HCT116 (cell line): ENCODE data around the gene RPLP1. TPM values are rescaled to one million over a fixed set of nuclear protein-coding genes. Genes with fewer than 3 reads are reported as not detected.

Source experiments
- ATAC-seq: fragments of 200-7000 bp; cut with Tn5 transposase; 2 replicates; pipeline ENCODE4 v1.9.1; 2020; ENCODE audit warnings: mild to moderate bottlenecking, moderate library complexity
- BruUV-seq: library from RNA; stranded (reverse); fragments of 400-500 nt; replicated peaks from 2 replicates; lab custom pipeline; 2021; lab: Mats Ljungman, UMichigan
- CTCF ChIA-PET: fragments of 300-600 bp; sonication (Branson Sonifier 250); formaldehyde crosslinking; loops from one replicate; lab custom pipeline; 2021; ENCODE audit warnings: antibody characterized with exemption; lab: Charles Lee
- POLR2A ChIA-PET: fragments of 300-600, 350-600 bp; sonication (Branson Sonifier 250); formaldehyde crosslinking; loops from one replicate; lab custom pipeline; 2021; ENCODE audit warnings: antibody characterized with exemption; lab: Charles Lee
- RAD21 ChIA-PET, 2 experiments: fragments of 300-600 bp; sonication (Branson Sonifier 250); formaldehyde crosslinking; loops; one replicate each; lab custom pipeline; 2023; ENCODE audit warnings: low total read pairs in 2 of 2; ENCODE audit not compliant: uncharacterized antibody in 2 of 2, unreplicated experiment in 2 of 2, low non-redundant PET in 1 of 2; lab: Charles Lee
- DNase-seq: peaks from one replicate; pipeline ENCODE4 v3.0.0-alpha.2; 2010; ENCODE audit warnings: low read depth, low spot score
- H2AFZ ChIP-seq: fragments of 200-600 bp; shearing (Covaris generic), sonication (generic); 2 replicates; pipeline ENCODE4 v1.6.1; 2017; ENCODE audit warnings: low read depth, mixed run types, mixed read lengths, antibody characterized with exemption, low read length; ENCODE audit not compliant: poor library complexity, severe bottlenecking
- H3K27ac ChIP-seq: 2 replicates; pipeline ENCODE4 v1.5.1; 2012; ENCODE audit warnings: low read depth, low read length
- H3K27me3 ChIP-seq: fragments of 200-600 bp; sonication (generic); 2 replicates; pipeline ENCODE4 v1.6.1; 2016; ENCODE audit warnings: mixed run types, low read length, mixed read lengths; ENCODE audit not compliant: insufficient read depth
- H3K36me3 ChIP-seq, 2 experiments: fragments of 200-500 bp in 1 of 2; fragments of 200-600 bp in 1 of 2; sonication (Bioruptor generic) in 1 of 2; sonication (generic) in 1 of 2; 2 replicates each; pipeline versions ENCODE4 v1.5.1 to v1.6.1; 2014 to 2016; ENCODE audit warnings: low read length in 2 of 2, inconsistent platforms in 1 of 2, mixed read lengths in 1 of 2, mixed run types in 1 of 2; ENCODE audit not compliant: insufficient read depth in 2 of 2, control insufficient read depth in 1 of 2
- H3K4me1 ChIP-seq, 2 experiments: fragments of 200-600 bp in 1 of 2; sonication (generic) in 1 of 2; 2 replicates each; pipeline versions ENCODE4 v1.5.1 to v1.6.1; 2012 to 2017; ENCODE audit warnings: low read length in 2 of 2, inconsistent platforms in 1 of 2, mild to moderate bottlenecking in 1 of 2, mixed read lengths in 1 of 2, mixed run types in 1 of 2, moderate library complexity in 1 of 2; ENCODE audit not compliant: insufficient read depth in 2 of 2, control insufficient read depth in 1 of 2
- H3K4me2 ChIP-seq: fragments of 200-600 bp; sonication (generic); 2 replicates; pipeline ENCODE4 v1.6.1; 2017; ENCODE audit warnings: mixed run types, low read length, mixed read lengths
- H3K4me3 ChIP-seq, 2 experiments: fragments of 200-600 bp in 1 of 2; sonication (generic) in 1 of 2; replicated peaks in 1 of 2; 2 replicates each; pipeline ENCODE4 v1.5.1; 2011 to 2016; ENCODE audit warnings: low read length in 2 of 2, control low read depth in 1 of 2, low read depth in 1 of 2, mild to moderate bottlenecking in 1 of 2, mixed read lengths in 1 of 2, mixed run types in 1 of 2
- H3K79me2 ChIP-seq: fragments of 200-600 bp; sonication (generic); 2 replicates; pipeline ENCODE4 v1.6.1; 2017; ENCODE audit warnings: mild to moderate bottlenecking, mixed run types, low read length, moderate library complexity, mixed read lengths; ENCODE audit not compliant: insufficient read depth
- H3K9ac ChIP-seq: fragments of 200-600 bp; sonication (generic); 2 replicates; pipeline ENCODE4 v1.6.1; 2016; ENCODE audit warnings: low read length, mixed read lengths
- H3K9me2 ChIP-seq: fragments of 200-600 bp; sonication (generic), shearing (Covaris generic); 2 replicates; pipeline ENCODE4 v1.6.1; 2017; ENCODE audit warnings: mixed run types, mild to moderate bottlenecking, moderate library complexity; ENCODE audit not compliant: insufficient read depth
- H3K9me3 ChIP-seq, 2 experiments: fragments of 200-500 bp in 1 of 2; fragments of 200-600 bp in 1 of 2; sonication (Bioruptor generic) in 1 of 2; sonication (generic) in 1 of 2; 2 replicates each; pipeline ENCODE4 v1.6.1; 2014 to 2017; ENCODE audit warnings: low read length in 2 of 2, mixed read lengths in 2 of 2, inconsistent platforms in 1 of 2, low read depth in 1 of 2, mild to moderate bottlenecking in 1 of 2, mixed run types in 1 of 2, moderate library complexity in 1 of 2; ENCODE audit not compliant: control insufficient read depth in 1 of 2, insufficient read depth in 1 of 2
- H4K20me1 ChIP-seq: fragments of 200-600 bp; sonication (generic), shearing (Covaris generic); 2 replicates; pipeline ENCODE4 v1.6.1; 2017; ENCODE audit warnings: mixed run types, mild to moderate bottlenecking, moderate library complexity; ENCODE audit not compliant: insufficient read depth
- CBX3 ChIP-seq: IDR thresholded peaks from 2 replicates; pipeline ENCODE4 v1.6.1; 2012; ENCODE audit warnings: low read depth
- EGR1 ChIP-seq: IDR thresholded peaks from 2 replicates; pipeline ENCODE4 v1.6.1; 2012; ENCODE audit warnings: low read depth
- EZH2 ChIP-seq: fragments of 200-600 bp; sonication (generic); IDR thresholded peaks from 2 replicates; pipeline ENCODE4 v1.6.1; 2017; ENCODE audit warnings: antibody characterized with exemption, mixed run types
- EZH2phosphoT487 ChIP-seq: fragments of 200-600 bp; IDR thresholded peaks from 2 replicates; pipeline ENCODE4 v1.6.1; 2018; ENCODE audit warnings: antibody characterized with exemption, borderline replicate concordance
- FOSL1 ChIP-seq: IDR thresholded peaks from 2 replicates; pipeline ENCODE4 v1.6.1; 2012; ENCODE audit warnings: low read depth
- JUND ChIP-seq: IDR thresholded peaks from 2 replicates; pipeline ENCODE4 v1.6.1; 2012
- RAD21 ChIP-seq: IDR thresholded peaks from 2 replicates; pipeline ENCODE4 v1.6.1; 2012; ENCODE audit warnings: low read depth, mild to moderate bottlenecking
- SP1 ChIP-seq: IDR thresholded peaks from 2 replicates; pipeline ENCODE4 v1.6.1; 2012; ENCODE audit warnings: low read depth
- TCF7L2 ChIP-seq: IDR thresholded peaks from 2 replicates; pipeline ENCODE4 v1.7.0; 2011; ENCODE audit warnings: borderline replicate concordance, inconsistent platforms; ENCODE audit not compliant: insufficient read depth, insufficient read length; ENCODE audit errors: extremely low read depth
- YY1 ChIP-seq: IDR thresholded peaks from 2 replicates; pipeline ENCODE4 v1.6.1; 2011; ENCODE audit warnings: low read length, low read depth, moderate library complexity, mild to moderate bottlenecking; ENCODE audit not compliant: insufficient replicate concordance; ENCODE audit errors: extremely low read depth
- ZNF274 ChIP-seq: fragments of 200-500 bp; sonication (Bioruptor generic); IDR thresholded peaks from 2 replicates; pipeline ENCODE4 v1.6.1; 2014; ENCODE audit warnings: mild to moderate bottlenecking, low read depth, low read length, inconsistent platforms
- intact Hi-C: fragments of 100-400 bp; cut with micrococcal nuclease; formaldehyde crosslinking; loops from 2 replicates; pipeline ENCODE4 v1.10.0; 2022
- total RNA-seq: library from RNA; stranded (reverse); gene quantifications from one replicate; pipeline ENCODE4 v1.2.1, GENCODE V29; 2021; ENCODE audit not compliant: unreplicated experiment
- TF ChIP-seq, protein P1 (sequence below): IDR thresholded peaks from 2 replicates; pipeline ENCODE4 v1.6.1; 2012; ENCODE audit warnings: low read depth

The RPLP1 gene
- total RNA-seq, 1 experiment from 2014 or later: 3,138 TPM

DNA sequence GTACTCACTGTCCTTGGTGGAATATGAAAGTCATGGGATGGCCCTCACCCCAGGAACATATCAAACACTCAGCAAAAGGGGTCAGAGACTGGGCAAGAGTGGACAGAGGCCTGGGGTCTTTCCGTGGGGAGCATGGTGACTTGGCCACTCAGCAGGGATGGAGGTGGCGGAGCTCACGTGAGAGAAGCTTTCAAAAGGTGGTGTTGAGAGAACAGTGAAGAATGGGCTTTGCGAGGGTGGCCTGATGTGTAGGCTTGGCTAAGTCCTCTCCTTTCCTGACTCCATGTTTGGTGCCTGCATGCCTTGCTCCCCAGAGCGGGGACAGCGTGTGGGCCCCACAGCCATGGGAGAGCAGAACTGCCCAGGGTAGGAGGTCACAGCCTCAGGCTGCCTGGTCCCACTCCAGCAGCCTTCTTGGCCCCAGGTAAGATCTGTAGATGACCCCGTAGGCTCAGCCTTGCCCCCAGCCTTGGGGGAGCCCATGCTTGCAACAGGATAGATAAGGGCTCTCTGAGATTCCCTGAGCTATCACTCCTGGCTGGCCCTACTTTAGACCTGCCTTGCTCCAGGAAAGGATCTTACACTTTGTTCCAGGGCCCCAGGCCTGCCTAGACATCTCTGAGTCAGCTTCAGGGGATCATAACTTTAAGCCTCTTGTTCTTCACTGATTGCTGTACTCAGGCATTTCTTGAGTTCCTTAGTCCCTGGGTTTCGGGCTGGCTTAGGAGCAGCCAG, 17.0 kb downstream of the RPLP1 start:
- no peak for ATAC-seq
- intact Hi-C loops: no loop called here
- no peak for TF ChIP-seq YY1
- TF ChIP-seq EZH2: no peak
- no peak for TF ChIP-seq RAD21
- TF ChIP-seq ZNF274: no peak
- TF ChIP-seq EZH2phosphoT487: no peak
- no peak for TF ChIP-seq SP1
- TF ChIP-seq, protein P1, sequence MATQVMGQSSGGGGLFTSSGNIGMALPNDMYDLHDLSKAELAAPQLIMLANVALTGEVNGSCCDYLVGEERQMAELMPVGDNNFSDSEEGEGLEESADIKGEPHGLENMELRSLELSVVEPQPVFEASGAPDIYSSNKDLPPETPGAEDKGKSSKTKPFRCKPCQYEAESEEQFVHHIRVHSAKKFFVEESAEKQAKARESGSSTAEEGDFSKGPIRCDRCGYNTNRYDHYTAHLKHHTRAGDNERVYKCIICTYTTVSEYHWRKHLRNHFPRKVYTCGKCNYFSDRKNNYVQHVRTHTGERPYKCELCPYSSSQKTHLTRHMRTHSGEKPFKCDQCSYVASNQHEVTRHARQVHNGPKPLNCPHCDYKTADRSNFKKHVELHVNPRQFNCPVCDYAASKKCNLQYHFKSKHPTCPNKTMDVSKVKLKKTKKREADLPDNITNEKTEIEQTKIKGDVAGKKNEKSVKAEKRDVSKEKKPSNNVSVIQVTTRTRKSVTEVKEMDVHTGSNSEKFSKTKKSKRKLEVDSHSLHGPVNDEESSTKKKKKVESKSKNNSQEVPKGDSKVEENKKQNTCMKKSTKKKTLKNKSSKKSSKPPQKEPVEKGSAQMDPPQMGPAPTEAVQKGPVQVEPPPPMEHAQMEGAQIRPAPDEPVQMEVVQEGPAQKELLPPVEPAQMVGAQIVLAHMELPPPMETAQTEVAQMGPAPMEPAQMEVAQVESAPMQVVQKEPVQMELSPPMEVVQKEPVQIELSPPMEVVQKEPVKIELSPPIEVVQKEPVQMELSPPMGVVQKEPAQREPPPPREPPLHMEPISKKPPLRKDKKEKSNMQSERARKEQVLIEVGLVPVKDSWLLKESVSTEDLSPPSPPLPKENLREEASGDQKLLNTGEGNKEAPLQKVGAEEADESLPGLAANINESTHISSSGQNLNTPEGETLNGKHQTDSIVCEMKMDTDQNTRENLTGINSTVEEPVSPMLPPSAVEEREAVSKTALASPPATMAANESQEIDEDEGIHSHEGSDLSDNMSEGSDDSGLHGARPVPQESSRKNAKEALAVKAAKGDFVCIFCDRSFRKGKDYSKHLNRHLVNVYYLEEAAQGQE: no peak
- no peak for TF ChIP-seq EGR1
- no peak for TF ChIP-seq FOSL1
- no peak for TF ChIP-seq JUND
- TF ChIP-seq CBX3: no peak
- TF ChIP-seq TCF7L2: no peak
- TF ChIP-seq, all 23 proteins: peak for 0
- H3K4me3 ChIP-seq: no peak overlapping the region
- no peaks in the 10 kb centered on the region for H3K9me2 ChIP-seq
- POLR2A ChIA-PET: no interaction called here
- H3K4me2 ChIP-seq: no peak overlapping the region
- no TSS peak for BruUV-seq
- RAD21 ChIA-PET: interaction anchor here in 1 of 2 experiments (0.6 kb wide), 1 partner anchor 802 kb away, joined by 7 read pairs; no protein-coding TSS in a partner anchor
- H3K27ac ChIP-seq: no peak overlapping the region
- no peaks in the 10 kb centered on the region for H4K20me1 ChIP-seq
- H3K27me3 ChIP-seq: no peaks in the 10 kb centered on the region
- H3K9ac ChIP-seq: no peak overlapping the region
- DNase-seq: no peak
- H3K9me3 ChIP-seq: no peaks in the 10 kb centered on the region
- H3K36me3 ChIP-seq: no peaks in the 10 kb centered on the region
- no peaks in the 10 kb centered on the region for H3K79me2 ChIP-seq
- CTCF ChIA-PET: interaction anchor here (5.0 kb wide), 1 partner anchor 7 kb away, joined by 19 read pairs; no protein-coding TSS in a partner anchor
- H2AFZ ChIP-seq: no peak overlapping the region
- H3K4me1 ChIP-seq: peaks cover 0 to 31% of the 10 kb centered on the region in 2 experiments; a peak in 3 of 4 replicates
